Small intestine (tissue), 7 donors: Measurements from ENCODE around the gene PIK3AP1. TPM values are rescaled to one million over a fixed set of nuclear protein-coding genes. Genes with fewer than 3 reads are reported as not detected.
A peak's percentile ranks its signal among the peaks of the same experiment; 100 is the strongest.

ENCODE experiments used
- DNase-seq, 2 donors: peaks; one replicate each; pipeline versions ENCODE4 v3.0.0 to v3.0.0-alpha.2; 2013
- FAIRE-seq: peaks from 2 replicates; lab custom pipeline; 2012; peaks lifted over from hg19 to GRCh38; lab: Jason Lieb, UNC
- H3K27ac ChIP-seq, 3 donors: one replicate each; pipeline ENCODE4 v1.5.1; 2013; ENCODE audit warnings: low read length in 2 of 3, mild to moderate bottlenecking in 2 of 3, control low read depth in 1 of 3, inconsistent platforms in 1 of 3, low read depth in 1 of 3, moderate library complexity in 1 of 3
- H3K27me3 ChIP-seq, 3 donors: one replicate each; pipeline ENCODE4 v1.6.1; 2013; ENCODE audit warnings: low read length in 3 of 3, inconsistent platforms in 1 of 3; ENCODE audit not compliant: control insufficient read depth in 3 of 3, insufficient read depth in 3 of 3
- H3K36me3 ChIP-seq, 3 donors: one replicate each; pipeline ENCODE4 v1.6.1; 2013; ENCODE audit warnings: low read length in 3 of 3, inconsistent platforms in 1 of 3, low read depth in 1 of 3, mild to moderate bottlenecking in 1 of 3, moderate library complexity in 1 of 3; ENCODE audit not compliant: control insufficient read depth in 3 of 3, insufficient read depth in 2 of 3
- H3K4me1 ChIP-seq, 3 donors: one replicate each; pipeline ENCODE4 v1.6.1; 2013; ENCODE audit warnings: low read length in 2 of 3, inconsistent platforms in 1 of 3, low read depth in 1 of 3, mild to moderate bottlenecking in 1 of 3, moderate library complexity in 1 of 3; ENCODE audit not compliant: control insufficient read depth in 3 of 3, insufficient read depth in 2 of 3
- H3K4me3 ChIP-seq, 3 donors: one replicate each; pipeline ENCODE4 v1.5.1; 2013; ENCODE audit warnings: low read length in 3 of 3, control low read depth in 1 of 3, inconsistent platforms in 1 of 3, low read depth in 1 of 3, mild to moderate bottlenecking in 1 of 3, moderate library complexity in 1 of 3
- H3K9me3 ChIP-seq, 2 donors: one replicate each; pipeline ENCODE4 v1.6.1; 2013; ENCODE audit warnings: low read depth in 1 of 2, low read length in 1 of 2; ENCODE audit not compliant: control insufficient read depth in 2 of 2, insufficient read depth in 1 of 2
- WGBS, 3 donors: extraction: QIAGEN DNeasy Blood & Tissue Kit; methylation state at CpG; one replicate each; pipeline ENCODE4 v1.1.7; 2013; 5-methylcytosine and 5-hydroxymethylcytosine counted together
- polyA plus RNA-seq, 4 donors: library from polyadenylated mRNA; stranded (reverse) in 3 of 4; unstranded in 1 of 4; fragments of 200-250 nt in 3 of 4; fragments of 120-200 nt in 1 of 4; gene quantifications; one replicate each; pipeline versions ENCODE4 v1.2.1 to v1.2.3, GENCODE V29; 2013
- donor health status: healthy with polysubstance abuse.
- donor health status: control.
- donor health status: control.
- donor health status: Bipolar disorder and iron deficiency.
- donor health status: healthy.

The PIK3AP1 gene
- polyA plus RNA-seq, 4 donors = 5.6 to 9.2 (median 6.6) TPM

GRCh38 chr10:96648297-96648696, 72.0 kb downstream of the PIK3AP1 start:
- DNase-seq (no peak), FAIRE-seq (no peak)
- no peaks in the 10 kb centered on the region for H3K9me3 ChIP-seq
- H3K4me3 ChIP-seq = no peak overlapping the region
- WGBS, 3 donors = 87 to 88% (median 88%) methylated on average over 6 of the region's 6 CpGs
- H3K36me3 ChIP-seq = peaks cover 0 to 8% (median 2%) of the 10 kb centered on the region in 3 donors
- H3K27ac ChIP-seq = no peak overlapping the region
- peaks cover 0 to 8% (median 0%) of the 10 kb centered on the region in 3 donors for H3K4me1 ChIP-seq
- no peaks in the 10 kb centered on the region for H3K27me3 ChIP-seq

GRCh38 chr10:96647466-96647865, 72.8 kb downstream of the PIK3AP1 start:
- peaks cover 0 to 8% (median 0%) of the 10 kb centered on the region in 3 donors for H3K4me1 ChIP-seq
- H3K9me3 ChIP-seq = no peaks in the 10 kb centered on the region
- H3K36me3 ChIP-seq = peaks cover 0 to 8% (median 2%) of the 10 kb centered on the region in 3 donors
- DNase-seq (no peak), FAIRE-seq (no peak)
- H3K27ac ChIP-seq = no peak overlapping the region
- no peaks in the 10 kb centered on the region for H3K27me3 ChIP-seq
- 54 to 71% (median 70%) methylated on average over 6 of the region's 6 CpGs for WGBS, 3 donors
- no peak overlapping the region for H3K4me3 ChIP-seq

- no peaks in the 10 kb centered on the region for H3K9me3 ChIP-seq
- FAIRE-seq (no peak), DNase-seq (no peak)
- no peak overlapping the region for H3K27ac ChIP-seq
- no peaks in the 10 kb centered on the region for H3K27me3 ChIP-seq
- H3K36me3 ChIP-seq = peaks cover 0 to 8% (median 2%) of the 10 kb centered on the region in 3 donors
- H3K4me1 ChIP-seq = peaks cover 0 to 8% (median 0%) of the 10 kb centered on the region in 3 donors
- 39 to 58% (median 55%) methylated on average over 3 of the region's 3 CpGs for WGBS, 3 donors
- H3K4me3 ChIP-seq = no peak overlapping the region
Observed at GRCh38 chr10:96646751-96647166, 73.6 kb downstream of the PIK3AP1 start.

GRCh38 chr10:96646301-96646700, 74.0 kb downstream of the PIK3AP1 start:
- Histone ChIP-seq H3K36me3 (peaks cover 0 to 8% (median 2%) of the 10 kb centered on the region in 3 donors), H3K9me3 (no peaks in the 10 kb centered on the region), H3K27ac (no peak overlapping the region), H3K4me1 (peaks cover 0 to 8% (median 0%) of the 10 kb centered on the region in 3 donors), H3K27me3 (no peaks in the 10 kb centered on the region), H3K4me3 (no peak overlapping the region)
- no peak for FAIRE-seq
- 69 to 81% (median 79%) methylated on average over 4 of the region's 4 CpGs for WGBS, 3 donors
- DNase-seq = no peak

- Histone ChIP-seq H3K27me3 (no peaks in the 10 kb centered on the region), H3K27ac (peak overlapping the region in 1 of 3 donors; percentile 32), H3K4me3 (no peak overlapping the region), H3K4me1 (peaks cover 0 to 11% (median 0%) of the 10 kb centered on the region in 3 donors), H3K36me3 (peaks cover 0 to 6% (median 0%) of the 10 kb centered on the region in 3 donors), H3K9me3 (no peaks in the 10 kb centered on the region)
- DNase-seq (no peak), FAIRE-seq (no peak)
- WGBS, 3 donors = 81 to 93% (median 88%) methylated on average over 13 of the region's 13 CpGs
Observed at GRCh38 chr10:96645191-96645721, 75.1 kb downstream of the PIK3AP1 start.

GRCh38 chr10:96643920-96644319, 76.4 kb downstream of the PIK3AP1 start:
- H3K9me3 ChIP-seq = no peaks in the 10 kb centered on the region
- 85 to 90% (median 88%) methylated on average over 9 of the region's 9 CpGs for WGBS, 3 donors
- peaks cover 0 to 5% (median 0%) of the 10 kb centered on the region in 3 donors for H3K36me3 ChIP-seq
- DNase-seq = no peak
- no peak for FAIRE-seq
- peaks cover 0 to 11% (median 0%) of the 10 kb centered on the region in 3 donors for H3K4me1 ChIP-seq
- H3K27ac ChIP-seq = no peak overlapping the region
- H3K4me3 ChIP-seq = no peak overlapping the region
- H3K27me3 ChIP-seq = no peaks in the 10 kb centered on the region

- no peak for FAIRE-seq
- WGBS, 3 donors = 43 to 46% (median 43%) methylated on average over 4 of the region's 4 CpGs
Observed at GRCh38 chr10:96642973-96643372, 77.3 kb downstream of the PIK3AP1 start.

GRCh38 chr10:96642530-96642929, 77.8 kb downstream of the PIK3AP1 start:
- peaks cover 0 to 7% of the 10 kb centered on the region in 2 donors for H3K9me3 ChIP-seq
- H3K4me3 ChIP-seq = no peak overlapping the region
- DNase-seq = no peak
- peaks cover 0 to 19% (median 1%) of the 10 kb centered on the region in 3 donors for H3K4me1 ChIP-seq
- 33 to 74% (median 54%) methylated on average over 3 of the region's 3 CpGs for WGBS, 3 donors
- peaks cover 0 to 3% (median 0%) of the 10 kb centered on the region in 3 donors for H3K36me3 ChIP-seq
- FAIRE-seq = no peak
- no peaks in the 10 kb centered on the region for H3K27me3 ChIP-seq
- H3K27ac ChIP-seq = no peak overlapping the region

More at GRCh38 chr10:96642973-96643372, 77.3 kb downstream of the PIK3AP1 start:
- peak; percentile 63 to 65 for DNase-seq
- peaks cover 0 to 3% (median 0%) of the 10 kb centered on the region in 3 donors for H3K36me3 ChIP-seq
- H3K9me3 ChIP-seq = peaks cover 0 to 7% of the 10 kb centered on the region in 2 donors
- H3K4me1 ChIP-seq = peaks cover 0 to 15% (median 0%) of the 10 kb centered on the region in 3 donors
- H3K27ac ChIP-seq = no peak overlapping the region
- H3K4me3 ChIP-seq = no peak overlapping the region
- H3K27me3 ChIP-seq = no peaks in the 10 kb centered on the region
